GM20000 (cell line): ENCODE measurements around the gene CALN1.
"Not testable (repeated sequence)": the region's sequence is repeated elsewhere in the genome, so short reads cannot be mapped to it uniquely, and the experiment has no call there.

Experiments
- DNase-seq: peaks from one replicate; pipeline ENCODE4 v3.0.0; 2012; ENCODE audit warnings: low spot score
- CTCF ChIP-seq: IDR thresholded peaks from 2 replicates; pipeline ENCODE4 v1.5.1; 2012; ENCODE audit warnings: mild to moderate bottlenecking, control low read depth; ENCODE audit errors: extremely low read depth, missing control alignments

CALN1 gene

DNA sequence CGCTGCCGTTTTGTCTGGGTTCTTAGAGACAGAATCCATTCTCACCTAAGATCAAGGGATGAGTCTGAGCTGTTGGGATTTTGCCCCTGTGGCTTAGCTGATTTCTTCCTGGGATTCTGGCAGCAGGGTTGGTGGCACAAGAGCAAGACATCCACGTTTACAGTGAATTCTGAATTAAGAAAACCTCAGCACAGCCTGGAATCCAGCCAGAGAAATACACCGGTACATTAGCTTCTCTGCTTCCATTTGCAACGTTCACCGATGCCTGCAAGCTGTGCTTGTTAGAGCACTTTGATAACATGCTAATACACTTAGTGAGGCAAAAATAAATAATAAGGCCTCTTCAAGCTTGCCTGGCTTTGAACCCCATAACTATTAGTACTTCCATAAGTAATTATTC, 569.8 kb downstream of the CALN1 start:
- DNase-seq, result no peak
- no peak for TF ChIP-seq CTCF

DNA sequence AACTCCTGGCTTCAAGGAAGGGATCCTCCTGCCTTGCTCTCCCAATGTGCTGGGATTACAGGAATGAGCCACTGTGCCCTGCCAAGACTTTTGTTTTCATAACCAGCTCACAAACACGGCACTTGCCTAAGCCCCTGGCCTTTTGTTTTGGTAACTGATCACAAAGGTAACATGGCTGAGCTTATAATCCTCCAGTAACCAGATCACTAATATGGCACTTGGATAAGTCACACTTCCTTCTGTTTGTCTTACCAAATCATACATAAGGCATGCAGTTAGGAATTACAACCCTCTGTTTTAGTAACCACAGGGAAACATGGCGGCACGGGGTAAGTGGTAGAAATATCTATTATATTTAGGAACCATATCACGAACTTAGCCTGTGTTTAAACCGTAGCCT, 577.1 kb downstream of the CALN1 start:
- no peak for DNase-seq
- TF ChIP-seq CTCF, result no peak

GRCh38 chr7:71829515-71829914, 582.6 kb downstream of the CALN1 start:
- no peak for TF ChIP-seq CTCF
- DNase-seq, result no peak

DNA sequence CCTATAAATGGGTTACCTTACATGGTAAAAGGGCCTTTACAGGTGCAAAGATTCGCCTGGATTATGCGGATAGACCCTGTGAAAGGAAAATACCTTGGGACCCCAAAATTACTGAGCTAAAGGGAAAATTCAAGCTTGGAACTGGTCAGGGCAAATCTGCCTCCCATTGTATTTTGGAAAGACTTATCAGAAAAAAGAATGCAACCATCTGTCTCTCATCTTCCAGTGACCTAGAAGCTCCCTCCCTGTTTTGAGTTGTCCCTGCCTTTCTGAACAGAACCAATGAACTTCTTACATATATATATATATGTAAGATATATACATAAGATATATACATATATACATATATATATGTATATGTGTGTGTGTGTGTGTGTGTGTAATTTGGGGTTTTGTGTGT, 583.8 kb downstream of the CALN1 start:
- TF ChIP-seq CTCF, result no peak

GRCh38 chr7:71826141-71826540, 586.0 kb downstream of the CALN1 start:
- no peak for TF ChIP-seq CTCF
- no peak for DNase-seq

More for the DNA sequence above, 583.8 kb downstream of the CALN1 start:
- DNase-seq, result no peak

DNA sequence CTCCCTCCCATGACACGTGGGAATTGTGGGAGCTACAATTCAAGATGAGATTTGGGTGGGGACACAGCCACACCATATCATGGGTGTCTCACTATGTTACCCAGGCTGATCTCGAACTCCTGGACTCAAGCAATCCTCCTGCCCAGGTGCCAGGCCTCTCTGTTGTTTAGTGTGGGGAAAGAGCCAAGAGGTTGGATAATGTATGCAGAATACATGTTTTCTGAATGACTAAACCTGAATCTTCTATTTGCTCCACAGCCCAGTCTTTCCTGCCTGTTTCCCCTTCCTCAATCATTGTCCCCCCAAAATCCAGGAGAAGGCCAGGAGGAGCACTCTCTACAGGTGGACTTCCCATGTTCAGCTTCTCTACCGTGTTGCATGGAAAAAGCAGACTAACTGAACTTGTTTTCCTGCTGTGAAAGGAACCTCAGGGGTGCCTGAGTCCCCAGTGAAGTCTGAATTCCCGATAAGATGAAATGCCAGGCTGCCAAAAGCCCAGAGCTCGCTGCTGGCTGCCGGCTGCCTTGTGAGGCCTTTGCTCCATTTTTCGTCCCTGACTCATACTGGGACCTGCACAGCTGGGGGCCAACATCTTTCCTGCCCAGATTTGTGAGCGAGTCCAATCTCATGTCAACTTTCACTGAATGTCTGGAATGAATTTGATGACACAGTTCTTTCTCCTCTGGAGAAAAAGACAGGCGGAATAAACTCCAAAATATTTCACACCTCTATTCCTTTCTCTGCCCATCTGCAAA, 588.0 kb downstream of the CALN1 start:
- DNase-seq, result no peak
- no peak for TF ChIP-seq CTCF

GRCh38 chr7:71822406-71822805, 589.7 kb downstream of the CALN1 start:
- DNase-seq, result not testable (repeated sequence)

DNA sequence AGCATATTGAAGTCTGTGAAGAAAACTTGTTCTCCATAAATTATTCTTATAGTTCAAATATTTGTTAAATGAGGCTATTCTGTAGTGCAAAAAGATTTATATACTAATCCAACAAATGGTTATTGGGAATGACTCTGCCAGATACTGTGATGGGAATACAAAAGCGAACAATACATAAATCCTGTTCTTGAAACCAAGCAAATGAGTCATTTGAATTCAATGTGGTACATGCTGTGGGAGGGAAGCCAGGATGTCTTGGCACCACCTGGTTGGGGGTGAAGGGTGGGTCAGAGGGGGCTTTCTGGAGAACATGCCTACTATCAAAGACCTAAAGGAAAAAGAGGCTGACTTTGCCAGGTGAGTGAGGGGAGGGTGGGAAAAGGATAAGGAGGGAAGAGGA, 594.2 kb downstream of the CALN1 start:
- no peak for TF ChIP-seq CTCF
- DNase-seq, result no peak
